Right lobe of liver (tissue), 4 donors: Measurements from ENCODE around the gene SLC17A5.

Experiments
- CTCF ChIP-seq, 4 donors: fragments of 200-600 bp in 3 of 4; fragments of 450-650 bp in 1 of 4; IDR thresholded peaks; one replicate each; pipeline versions ENCODE4 v1.5.1 to v1.8.0; 2016 to 2022; ENCODE audit warnings: antibody characterized with exemption in 4 of 4, mild to moderate bottlenecking in 2 of 4
- POLR2A ChIP-seq: fragments of 450-650 bp; IDR thresholded peaks from one replicate; pipeline ENCODE4 v1.6.1; 2017; ENCODE audit warnings: antibody characterized with exemption, mild to moderate bottlenecking
- donor health status: DM: no; HTN: no; CAD: no.
- donor health status: DM: no; HTN: no; CAD: no.
- donor health status: DM: no; HTN: yes; CAD: no.

- no peak for TF ChIP-seq CTCF (IDR thresholded peaks at IDR 0.05)
- no peak for TF ChIP-seq POLR2A
Measured at GRCh38 chr6:73614802-73615201, 39.0 kb downstream of the SLC17A5 start.
